ENCODE results near the gene PALLD. TPM values are rescaled to one million over a fixed set of nuclear protein-coding genes. Genes with fewer than 3 reads are reported as not detected.
"Not testable (repeated sequence)": the region's sequence is repeated elsewhere in the genome, so short reads cannot be mapped to it uniquely, and the experiment has no call there.

The PALLD gene
- total RNA-seq, 1 donor from 2014 or later: 69.2 TPM

DNA sequence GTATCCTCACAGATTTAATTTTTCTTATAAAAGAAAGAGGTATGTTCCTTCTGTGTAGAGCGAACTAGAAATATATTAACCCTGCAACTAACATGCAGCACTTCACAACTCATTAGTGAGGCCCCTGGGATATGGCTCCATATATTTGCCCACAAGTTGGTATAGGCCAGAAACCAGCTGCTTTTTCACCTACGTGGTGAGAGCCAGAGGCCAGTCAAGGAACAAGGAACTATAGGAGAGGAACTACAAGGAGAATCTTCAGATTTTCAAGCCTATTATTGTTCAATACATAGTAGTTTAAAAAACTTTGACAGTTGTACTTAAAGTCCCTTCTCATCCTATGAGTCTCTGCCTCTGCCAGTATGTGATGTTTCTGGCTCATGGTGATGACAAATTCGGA is 307.3 kb downstream of the PALLD start:
- Histone ChIP-seq H3K36me3 (ENCODE audit: control insufficient read depth, insufficient read depth, low read length) (no peaks in the 10 kb centered on the region), H3K4me3 (ENCODE audit: low read depth, low read length) (no peak overlapping the region), H3K27me3 (ENCODE audit: control insufficient read depth, insufficient read depth, low read length) (no peaks in the 10 kb centered on the region)
- TF ChIP-seq, protein P1, sequence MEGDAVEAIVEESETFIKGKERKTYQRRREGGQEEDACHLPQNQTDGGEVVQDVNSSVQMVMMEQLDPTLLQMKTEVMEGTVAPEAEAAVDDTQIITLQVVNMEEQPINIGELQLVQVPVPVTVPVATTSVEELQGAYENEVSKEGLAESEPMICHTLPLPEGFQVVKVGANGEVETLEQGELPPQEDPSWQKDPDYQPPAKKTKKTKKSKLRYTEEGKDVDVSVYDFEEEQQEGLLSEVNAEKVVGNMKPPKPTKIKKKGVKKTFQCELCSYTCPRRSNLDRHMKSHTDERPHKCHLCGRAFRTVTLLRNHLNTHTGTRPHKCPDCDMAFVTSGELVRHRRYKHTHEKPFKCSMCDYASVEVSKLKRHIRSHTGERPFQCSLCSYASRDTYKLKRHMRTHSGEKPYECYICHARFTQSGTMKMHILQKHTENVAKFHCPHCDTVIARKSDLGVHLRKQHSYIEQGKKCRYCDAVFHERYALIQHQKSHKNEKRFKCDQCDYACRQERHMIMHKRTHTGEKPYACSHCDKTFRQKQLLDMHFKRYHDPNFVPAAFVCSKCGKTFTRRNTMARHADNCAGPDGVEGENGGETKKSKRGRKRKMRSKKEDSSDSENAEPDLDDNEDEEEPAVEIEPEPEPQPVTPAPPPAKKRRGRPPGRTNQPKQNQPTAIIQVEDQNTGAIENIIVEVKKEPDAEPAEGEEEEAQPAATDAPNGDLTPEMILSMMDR (IDR thresholded peaks at IDR 0.05; ENCODE audit: insufficient read depth, low read length, severe bottlenecking): no peak
- DNase-seq (ENCODE audit: low read depth) (peak; percentile 35), FAIRE-seq (no peak)

DNA sequence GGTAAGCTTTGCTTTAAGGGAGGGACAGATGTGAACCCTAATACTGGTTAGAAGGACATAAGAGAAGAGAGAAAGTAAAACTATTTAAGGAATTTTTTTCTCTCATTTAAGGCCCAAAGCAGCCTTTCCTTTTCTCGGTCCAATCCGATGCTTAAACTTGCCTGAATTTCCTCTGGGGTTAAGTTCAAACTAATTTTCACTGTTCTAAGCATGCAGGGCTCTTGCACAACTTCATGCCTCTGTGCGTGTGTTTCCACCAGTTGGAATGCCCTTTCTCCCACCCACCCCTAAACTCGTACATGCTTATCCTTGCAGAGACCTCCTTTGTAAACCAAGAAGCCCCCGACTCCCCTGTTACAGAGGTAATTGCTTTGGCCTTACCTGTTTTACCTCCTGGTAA is 308.5 kb downstream of the PALLD start:
- DNase-seq (ENCODE audit: low read depth) (no peak), FAIRE-seq (no peak)
- no peaks in the 10 kb centered on the region for H3K36me3 ChIP-seq (ENCODE audit: control insufficient read depth, insufficient read depth, low read length)
- H3K27me3 ChIP-seq (ENCODE audit: control insufficient read depth, insufficient read depth, low read length): no peaks in the 10 kb centered on the region
- TF ChIP-seq, protein P1 (IDR thresholded peaks at IDR 0.05; ENCODE audit: insufficient read depth, low read length, severe bottlenecking): no peak
- H3K4me3 ChIP-seq (ENCODE audit: low read depth, low read length): no peak overlapping the region

GRCh38 chr4:168806247-168806646 is 309.4 kb downstream of the PALLD start:
- H3K36me3 ChIP-seq (ENCODE audit: control insufficient read depth, insufficient read depth, low read length); FAIRE-seq; DNase-seq (ENCODE audit: low read depth); H3K27me3 ChIP-seq (ENCODE audit: control insufficient read depth, insufficient read depth, low read length); H3K4me3 ChIP-seq (ENCODE audit: low read depth, low read length): not testable (repeated sequence)

DNA sequence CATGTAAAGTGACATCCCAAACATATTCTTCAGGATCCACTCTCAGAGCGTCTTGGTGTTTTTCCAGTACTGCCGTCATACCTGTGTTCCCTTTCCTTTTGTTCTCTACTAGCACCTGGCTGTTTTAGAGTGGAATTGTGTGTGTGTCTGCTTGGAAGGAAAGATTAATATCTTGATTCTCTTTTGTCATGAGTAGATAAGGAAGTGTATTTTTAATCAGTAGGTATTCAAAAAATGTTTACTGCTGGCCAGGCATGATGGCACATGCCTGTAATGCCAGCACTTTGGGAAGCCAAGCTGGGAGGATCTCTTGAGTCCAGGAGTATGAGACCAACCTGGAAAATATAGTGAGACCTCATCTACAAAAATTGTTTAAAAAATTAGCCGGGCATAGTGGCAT is 314.4 kb downstream of the PALLD start:
- FAIRE-seq (no peak), DNase-seq (ENCODE audit: low read depth) (peak; percentile 85)
- no peaks in the 10 kb centered on the region for H3K27me3 ChIP-seq (ENCODE audit: control insufficient read depth, insufficient read depth, low read length)
- no peak overlapping the region for H3K4me3 ChIP-seq (ENCODE audit: low read depth, low read length)
- no peaks in the 10 kb centered on the region for H3K36me3 ChIP-seq (ENCODE audit: control insufficient read depth, insufficient read depth, low read length)
- TF ChIP-seq, protein P1 (IDR thresholded peaks at IDR 0.05; ENCODE audit: insufficient read depth, low read length, severe bottlenecking): no peak

DNA sequence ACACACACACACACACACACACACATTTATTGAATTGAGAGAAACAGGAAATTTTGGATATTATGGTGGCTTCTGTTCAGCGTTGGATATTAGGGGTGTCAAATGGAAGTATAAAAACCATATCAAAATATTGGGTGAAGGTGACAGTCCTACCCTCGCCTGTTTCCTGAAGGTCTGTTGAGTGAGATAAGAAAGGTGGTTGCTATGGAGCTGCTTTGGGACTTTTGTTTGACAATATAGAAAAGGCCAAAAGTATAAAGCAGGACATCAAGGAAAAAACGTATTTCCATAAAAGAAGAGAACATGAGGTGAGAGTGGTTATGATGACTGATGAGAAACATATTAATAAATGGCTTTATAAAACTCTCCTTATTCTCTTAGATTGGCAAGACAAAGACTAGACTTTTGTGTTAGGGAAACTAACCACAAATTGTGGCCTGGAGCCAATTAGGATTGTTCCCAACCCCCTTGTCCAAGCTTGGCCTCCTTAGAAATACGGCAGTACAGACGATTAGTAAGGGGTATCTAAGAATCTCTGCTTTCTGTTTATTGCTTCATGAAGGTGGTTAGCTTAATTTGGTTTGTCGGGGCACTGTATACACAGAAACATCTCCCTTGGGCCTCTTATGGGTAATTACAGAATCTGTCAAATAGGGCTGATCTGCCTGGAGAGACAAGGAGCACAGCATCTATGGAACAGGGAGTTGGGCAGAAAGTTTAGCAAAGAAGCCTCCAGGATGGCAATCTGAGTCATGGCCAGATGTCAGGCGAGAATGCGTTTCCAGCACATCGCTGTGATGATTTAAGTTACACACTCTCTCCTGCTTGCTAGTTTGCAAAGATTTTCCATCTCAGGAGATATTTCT is 315.2 kb downstream of the PALLD start:
- FAIRE-seq: no peak

DNA sequence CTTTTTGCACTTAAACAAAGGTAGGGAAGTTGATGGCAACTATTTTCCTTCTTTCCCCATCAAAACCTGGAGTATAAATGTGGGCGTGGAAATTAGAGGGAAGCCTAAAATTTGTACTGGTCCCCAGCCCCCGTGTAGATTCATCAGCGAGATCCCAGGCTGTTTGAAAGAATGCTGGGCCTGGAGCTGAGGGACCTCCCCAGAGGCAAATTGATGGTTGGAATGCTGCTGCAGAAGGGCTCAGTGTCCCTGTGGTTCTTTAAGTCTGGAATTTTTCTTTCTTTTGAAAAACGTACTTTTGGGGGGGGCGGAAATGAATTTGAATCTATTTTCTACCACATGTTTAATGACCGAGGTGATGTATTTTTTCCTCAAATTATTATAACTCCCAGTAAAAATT is 316.0 kb downstream of the PALLD start:
- FAIRE-seq (no peak), DNase-seq (ENCODE audit: low read depth) (no peak)
- no peak overlapping the region for H3K4me3 ChIP-seq (ENCODE audit: low read depth, low read length)
- no peaks in the 10 kb centered on the region for H3K36me3 ChIP-seq (ENCODE audit: control insufficient read depth, insufficient read depth, low read length)
- TF ChIP-seq, protein P1 (IDR thresholded peaks at IDR 0.05; ENCODE audit: insufficient read depth, low read length, severe bottlenecking): no peak
- H3K27me3 ChIP-seq (ENCODE audit: control insufficient read depth, insufficient read depth, low read length): no peaks in the 10 kb centered on the region

More for the DNA sequence above, 315.2 kb downstream of the PALLD start:
- H3K4me3 ChIP-seq (ENCODE audit: low read depth, low read length): no peak overlapping the region
- H3K27me3 ChIP-seq (ENCODE audit: control insufficient read depth, insufficient read depth, low read length): no peaks in the 10 kb centered on the region
- no peaks in the 10 kb centered on the region for H3K36me3 ChIP-seq (ENCODE audit: control insufficient read depth, insufficient read depth, low read length)
- peak; percentile 51 for DNase-seq (ENCODE audit: low read depth)
- TF ChIP-seq, protein P1 (IDR thresholded peaks at IDR 0.05; ENCODE audit: insufficient read depth, low read length, severe bottlenecking): no peak
